Stimulated activated CD4-positive, alpha-beta T cell treated with anti-CD3 and anti-CD28 coated beads, Interleukin-2, amount 100 ng/mL, for 24 hours (primary cell): ENCODE data around the gene SORBS1.

ENCODE experiments used
- DNase-seq, 2 donors: peaks; one replicate each; pipeline ENCODE4 v3.0.0-alpha.2; 2020

Gene SORBS1

GRCh38 chr10:95538412-95538811, 22.8 kb downstream of the SORBS1 start:
- DNase-seq = no peak

GRCh38 chr10:95537542-95537927, 23.6 kb downstream of the SORBS1 start:
- DNase-seq = no peak

- no peak for DNase-seq
Observed at GRCh38 chr10:95536894-95537541, 24.2 kb downstream of the SORBS1 start.

GRCh38 chr10:95536017-95536416, 25.2 kb downstream of the SORBS1 start:
- no peak for DNase-seq

- no peak for DNase-seq
Observed at GRCh38 chr10:95535526-95535925, 25.6 kb downstream of the SORBS1 start.

- DNase-seq = no peak
Observed at GRCh38 chr10:95533590-95533989, 27.6 kb downstream of the SORBS1 start.

GRCh38 chr10:95532536-95532935, 28.6 kb downstream of the SORBS1 start:
- DNase-seq = no peak

- no peak for DNase-seq
Observed at GRCh38 chr10:95531994-95532399, 29.2 kb downstream of the SORBS1 start.

GRCh38 chr10:95531058-95531809, 29.9 kb downstream of the SORBS1 start:
- no peak for DNase-seq

GRCh38 chr10:95530561-95530960, 30.6 kb downstream of the SORBS1 start:
- DNase-seq = no peak

- no peak for DNase-seq
Observed at GRCh38 chr10:95530029-95530428, 31.1 kb downstream of the SORBS1 start.

- no peak for DNase-seq
Observed at GRCh38 chr10:95526044-95526443, 35.1 kb downstream of the SORBS1 start.

- no peak for DNase-seq
Observed at GRCh38 chr10:95525033-95525418, 36.1 kb downstream of the SORBS1 start.

- no peak for DNase-seq
Observed at GRCh38 chr10:95524358-95525032, 36.7 kb downstream of the SORBS1 start.

- no peak for DNase-seq
Observed at GRCh38 chr10:95522117-95522516, 39.1 kb downstream of the SORBS1 start.

- no peak for DNase-seq
Observed at GRCh38 chr10:95520617-95521016, 40.6 kb downstream of the SORBS1 start.

GRCh38 chr10:95518455-95519452, 42.4 kb downstream of the SORBS1 start:
- DNase-seq = no peak

- DNase-seq = no peak
Observed at GRCh38 chr10:95517536-95518454, 43.4 kb downstream of the SORBS1 start.

GRCh38 chr10:95516774-95517373, 44.3 kb downstream of the SORBS1 start:
- DNase-seq = no peak

- DNase-seq = peak in 1 of 2 donors; percentile 14
Observed at GRCh38 chr10:95513941-95514392, 47.2 kb downstream of the SORBS1 start.

- DNase-seq = no peak
Observed at GRCh38 chr10:95513008-95513589, 48.1 kb downstream of the SORBS1 start.
